DMS53 treated with DMSO at 0.1 percent for 48 hours (cell line): ENCODE data around the gene BLTP2.

Experiments used
- DNase-seq: peaks from one replicate; lab custom pipeline; 2025; ENCODE audit not compliant: unreplicated experiment; lab: John Stamatoyannopoulos, UW

The BLTP2 gene

GRCh38 chr17:28599311-28600184 lies 45.4 kb downstream of the BLTP2 start:
- peak; percentile 85 for DNase-seq

- peak; percentile 81 for DNase-seq
Measured at GRCh38 chr17:28598799-28599310, 46.1 kb downstream of the BLTP2 start, which contains the start of gene SPAG5. TSS of gene SPAG5 (minus strand) at chr17:28599025. CDS start at chr17:28598946, 79 bp downstream.

DNA sequence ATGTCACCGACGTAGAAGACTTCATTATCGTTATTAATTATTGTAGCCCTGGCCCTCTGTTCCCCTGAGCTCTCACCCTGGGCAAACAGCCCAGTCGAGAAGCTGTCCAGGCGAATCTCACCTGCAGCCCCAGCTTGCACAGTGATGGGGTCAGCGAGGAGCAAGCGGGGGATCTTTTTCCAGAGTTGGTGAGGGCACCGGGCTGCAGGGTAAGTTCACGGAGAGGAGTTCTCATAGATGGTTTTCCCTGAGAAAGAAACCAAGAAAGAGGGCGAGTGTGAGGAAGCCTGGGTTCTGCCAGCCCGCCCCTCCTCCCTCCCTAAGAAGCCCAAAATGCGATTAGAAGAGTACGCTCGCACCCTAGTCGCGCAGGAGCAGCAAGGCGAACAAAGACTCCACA lies 46.6 kb downstream of the BLTP2 start:
- no peak for DNase-seq

DNA sequence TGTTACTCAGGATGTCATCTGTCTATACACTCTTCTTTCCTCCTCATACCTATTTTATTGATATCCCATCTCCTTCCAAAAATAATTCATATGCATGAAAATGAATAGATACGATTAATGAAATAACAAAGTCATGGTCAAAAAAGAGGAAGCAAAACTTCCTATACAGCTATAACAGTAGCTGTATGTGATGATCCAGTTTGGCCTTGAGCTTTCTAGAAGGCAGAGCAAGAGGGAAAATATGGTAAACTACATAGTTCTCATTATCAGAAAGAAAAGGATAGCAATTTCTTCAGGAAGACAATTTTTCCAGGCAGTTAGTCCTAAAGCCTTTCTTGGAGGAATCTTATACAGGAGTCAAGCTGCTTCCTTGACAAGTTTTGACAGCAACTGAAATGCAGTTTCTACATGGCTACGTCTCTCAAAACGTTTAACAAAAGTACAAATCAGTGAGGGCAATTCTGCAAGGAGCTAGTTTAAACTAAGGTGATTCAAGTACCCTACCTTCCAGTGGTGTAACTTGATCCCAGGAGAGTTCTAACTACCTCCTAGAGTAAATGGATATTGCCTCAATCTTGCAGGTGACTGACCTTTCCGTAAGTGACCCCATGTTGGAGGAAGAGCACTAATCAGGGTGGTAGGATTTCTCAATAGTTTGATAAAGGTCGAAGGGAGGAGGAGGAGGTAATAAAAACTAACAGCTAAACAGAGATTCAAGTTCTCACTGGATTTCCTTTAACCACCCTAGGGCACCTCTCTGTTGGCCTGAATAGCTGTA lies 47.2 kb downstream of the BLTP2 start:
- no peak for DNase-seq
